Measurements from ENCODE around the gene TEX11. TPM values are rescaled to one million over a fixed set of nuclear protein-coding genes. Genes with fewer than 3 reads are reported as not detected.
"Not testable (repeated sequence)": the region's sequence is repeated elsewhere in the genome, so short reads cannot be mapped to it uniquely, and the experiment has no call there.

Gene TEX11
- total RNA-seq, 2 donors from 2014 or later = 2.6 TPM; not detected in 1

GRCh38 chrX:70694339-70695122, 214.0 kb downstream of the TEX11 start:
- no peak for DNase-seq (ENCODE audit: low spot score)
- no peak overlapping the region for H3K27ac ChIP-seq
- H3K27me3 ChIP-seq (replicated peaks; ENCODE audit: insufficient read depth) = no peaks in the 10 kb centered on the region
- intact Hi-C loops (cut with DNase I) = no loop called here
- no peaks in the 10 kb centered on the region for H3K9me3 ChIP-seq
- TF ChIP-seq POLR2A (IDR thresholded peaks at IDR 0.05) (no peak), CTCF (IDR thresholded peaks at IDR 0.05) (no peak), POLR2AphosphoS5 (IDR thresholded peaks at IDR 0.05) (no peak)
- no peaks in the 10 kb centered on the region for H3K4me1 ChIP-seq (replicated peaks)
- H3K36me3 ChIP-seq = no peaks in the 10 kb centered on the region
- no peak overlapping the region for H3K4me3 ChIP-seq
- WGBS = 75% methylated on average over 3 of the region's 3 CpGs

GRCh38 chrX:70679455-70679854, 229.1 kb downstream of the TEX11 start:
- H3K4me3 ChIP-seq; intact Hi-C loops (cut with DNase I); H3K9me3 ChIP-seq; H3K36me3 ChIP-seq; DNase-seq (ENCODE audit: low spot score); H3K4me1 ChIP-seq (replicated peaks); H3K27ac ChIP-seq; H3K27me3 ChIP-seq (replicated peaks; ENCODE audit: insufficient read depth): not testable (repeated sequence)
- no CpG with 5 or more reads among the region's 33 CpGs for WGBS

GRCh38 chrX:70675284-70675683, 233.2 kb downstream of the TEX11 start:
- Histone ChIP-seq H3K4me1 (replicated peaks) (no peaks in the 10 kb centered on the region), H3K27ac (no peak overlapping the region), H3K27me3 (replicated peaks; ENCODE audit: insufficient read depth) (no peaks in the 10 kb centered on the region), H3K4me3 (no peak overlapping the region), H3K9me3 (no peaks in the 10 kb centered on the region), H3K36me3 (no peaks in the 10 kb centered on the region)
- TF ChIP-seq POLR2AphosphoS5 (IDR thresholded peaks at IDR 0.05) (no peak), POLR2A (IDR thresholded peaks at IDR 0.05) (no peak), CTCF (IDR thresholded peaks at IDR 0.05) (no peak)
- intact Hi-C loops (cut with DNase I) = no loop called here
- no peak for DNase-seq (ENCODE audit: low spot score)
- WGBS = 81% methylated on average over 2 of the region's 2 CpGs

- Histone ChIP-seq H3K4me3 (no peak overlapping the region), H3K36me3 (no peaks in the 10 kb centered on the region), H3K27ac (no peak overlapping the region), H3K4me1 (replicated peaks) (no peaks in the 10 kb centered on the region), H3K27me3 (replicated peaks; ENCODE audit: insufficient read depth) (no peaks in the 10 kb centered on the region), H3K9me3 (no peaks in the 10 kb centered on the region)
- 72% methylated on average over 3 of the region's 3 CpGs for WGBS
- intact Hi-C loops (cut with DNase I) = no loop called here
- TF ChIP-seq POLR2A (IDR thresholded peaks at IDR 0.05) (no peak), CTCF (IDR thresholded peaks at IDR 0.05) (no peak), POLR2AphosphoS5 (IDR thresholded peaks at IDR 0.05) (no peak)
- no peak for DNase-seq (ENCODE audit: low spot score)
Measured at GRCh38 chrX:70672326-70672725, 236.2 kb downstream of the TEX11 start.

GRCh38 chrX:70669120-70669519, 239.4 kb downstream of the TEX11 start:
- no peaks in the 10 kb centered on the region for H3K27me3 ChIP-seq (replicated peaks; ENCODE audit: insufficient read depth)
- H3K36me3 ChIP-seq = no peaks in the 10 kb centered on the region
- no peaks in the 10 kb centered on the region for H3K9me3 ChIP-seq
- H3K4me3 ChIP-seq = no peak overlapping the region
- no peak overlapping the region for H3K27ac ChIP-seq
- intact Hi-C loops (cut with DNase I) = loop anchor here (10.0 kb wide), 1 partner anchor 214 kb away; no protein-coding TSS in a partner anchor
- no peaks in the 10 kb centered on the region for H3K4me1 ChIP-seq (replicated peaks)
- DNase-seq (ENCODE audit: low spot score) = no peak
- no peak for TF ChIP-seq CTCF (IDR thresholded peaks at IDR 0.05)
